ENCODE measurements around the gene AR.

- TF ChIP-seq, protein P1, sequence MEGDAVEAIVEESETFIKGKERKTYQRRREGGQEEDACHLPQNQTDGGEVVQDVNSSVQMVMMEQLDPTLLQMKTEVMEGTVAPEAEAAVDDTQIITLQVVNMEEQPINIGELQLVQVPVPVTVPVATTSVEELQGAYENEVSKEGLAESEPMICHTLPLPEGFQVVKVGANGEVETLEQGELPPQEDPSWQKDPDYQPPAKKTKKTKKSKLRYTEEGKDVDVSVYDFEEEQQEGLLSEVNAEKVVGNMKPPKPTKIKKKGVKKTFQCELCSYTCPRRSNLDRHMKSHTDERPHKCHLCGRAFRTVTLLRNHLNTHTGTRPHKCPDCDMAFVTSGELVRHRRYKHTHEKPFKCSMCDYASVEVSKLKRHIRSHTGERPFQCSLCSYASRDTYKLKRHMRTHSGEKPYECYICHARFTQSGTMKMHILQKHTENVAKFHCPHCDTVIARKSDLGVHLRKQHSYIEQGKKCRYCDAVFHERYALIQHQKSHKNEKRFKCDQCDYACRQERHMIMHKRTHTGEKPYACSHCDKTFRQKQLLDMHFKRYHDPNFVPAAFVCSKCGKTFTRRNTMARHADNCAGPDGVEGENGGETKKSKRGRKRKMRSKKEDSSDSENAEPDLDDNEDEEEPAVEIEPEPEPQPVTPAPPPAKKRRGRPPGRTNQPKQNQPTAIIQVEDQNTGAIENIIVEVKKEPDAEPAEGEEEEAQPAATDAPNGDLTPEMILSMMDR (IDR thresholded peaks at IDR 0.05) = no peak
- TF ChIP-seq POLR2AphosphoS5 (IDR thresholded peaks at IDR 0.05) = no peak
- no peak for TF ChIP-seq EP300 (IDR thresholded peaks at IDR 0.05)
- TF ChIP-seq POLR2A (IDR thresholded peaks at IDR 0.05) = no peak
These were observed 63.6 kb downstream of the AR start for GRCh38 chrX:67607466-67607865.

Measured in suprapubic skin (tissue), 4 donors.